HCT116 (cell line): ENCODE results near the gene ADAM23. TPM values are rescaled to one million over a fixed set of nuclear protein-coding genes. Genes with fewer than 3 reads are reported as not detected.

Source experiments
- ATAC-seq: fragments of 200-7000 bp; cut with Tn5 transposase; 2 replicates; pipeline ENCODE4 v1.9.1; 2020; ENCODE audit warnings: mild to moderate bottlenecking, moderate library complexity
- BruUV-seq: library from RNA; stranded (reverse); fragments of 400-500 nt; replicated peaks from 2 replicates; lab custom pipeline; 2021; lab: Mats Ljungman, UMichigan
- CTCF ChIA-PET: fragments of 300-600 bp; sonication (Branson Sonifier 250); formaldehyde crosslinking; loops from one replicate; lab custom pipeline; 2021; ENCODE audit warnings: antibody characterized with exemption; lab: Charles Lee
- POLR2A ChIA-PET: fragments of 300-600, 350-600 bp; sonication (Branson Sonifier 250); formaldehyde crosslinking; loops from one replicate; lab custom pipeline; 2021; ENCODE audit warnings: antibody characterized with exemption; lab: Charles Lee
- RAD21 ChIA-PET, 2 experiments: fragments of 300-600 bp; sonication (Branson Sonifier 250); formaldehyde crosslinking; loops; one replicate each; lab custom pipeline; 2023; ENCODE audit warnings: low total read pairs in 2 of 2; ENCODE audit not compliant: uncharacterized antibody in 2 of 2, unreplicated experiment in 2 of 2, low non-redundant PET in 1 of 2; lab: Charles Lee
- DNase-seq: peaks from one replicate; pipeline ENCODE4 v3.0.0-alpha.2; 2010; ENCODE audit warnings: low read depth, low spot score
- H2AFZ ChIP-seq: fragments of 200-600 bp; shearing (Covaris generic), sonication (generic); 2 replicates; pipeline ENCODE4 v1.6.1; 2017; ENCODE audit warnings: low read depth, mixed run types, mixed read lengths, antibody characterized with exemption, low read length; ENCODE audit not compliant: poor library complexity, severe bottlenecking
- H3K27ac ChIP-seq: 2 replicates; pipeline ENCODE4 v1.5.1; 2012; ENCODE audit warnings: low read depth, low read length
- H3K27me3 ChIP-seq: fragments of 200-600 bp; sonication (generic); 2 replicates; pipeline ENCODE4 v1.6.1; 2016; ENCODE audit warnings: mixed run types, low read length, mixed read lengths; ENCODE audit not compliant: insufficient read depth
- H3K36me3 ChIP-seq, 2 experiments: fragments of 200-500 bp in 1 of 2; fragments of 200-600 bp in 1 of 2; sonication (Bioruptor generic) in 1 of 2; sonication (generic) in 1 of 2; 2 replicates each; pipeline versions ENCODE4 v1.5.1 to v1.6.1; 2014 to 2016; ENCODE audit warnings: low read length in 2 of 2, inconsistent platforms in 1 of 2, mixed read lengths in 1 of 2, mixed run types in 1 of 2; ENCODE audit not compliant: insufficient read depth in 2 of 2, control insufficient read depth in 1 of 2
- H3K4me1 ChIP-seq, 2 experiments: fragments of 200-600 bp in 1 of 2; sonication (generic) in 1 of 2; 2 replicates each; pipeline versions ENCODE4 v1.5.1 to v1.6.1; 2012 to 2017; ENCODE audit warnings: low read length in 2 of 2, inconsistent platforms in 1 of 2, mild to moderate bottlenecking in 1 of 2, mixed read lengths in 1 of 2, mixed run types in 1 of 2, moderate library complexity in 1 of 2; ENCODE audit not compliant: insufficient read depth in 2 of 2, control insufficient read depth in 1 of 2
- H3K4me2 ChIP-seq: fragments of 200-600 bp; sonication (generic); 2 replicates; pipeline ENCODE4 v1.6.1; 2017; ENCODE audit warnings: mixed run types, low read length, mixed read lengths
- H3K4me3 ChIP-seq, 2 experiments: fragments of 200-600 bp in 1 of 2; sonication (generic) in 1 of 2; replicated peaks in 1 of 2; 2 replicates each; pipeline ENCODE4 v1.5.1; 2011 to 2016; ENCODE audit warnings: low read length in 2 of 2, control low read depth in 1 of 2, low read depth in 1 of 2, mild to moderate bottlenecking in 1 of 2, mixed read lengths in 1 of 2, mixed run types in 1 of 2
- H3K79me2 ChIP-seq: fragments of 200-600 bp; sonication (generic); 2 replicates; pipeline ENCODE4 v1.6.1; 2017; ENCODE audit warnings: mild to moderate bottlenecking, mixed run types, low read length, moderate library complexity, mixed read lengths; ENCODE audit not compliant: insufficient read depth
- H3K9ac ChIP-seq: fragments of 200-600 bp; sonication (generic); 2 replicates; pipeline ENCODE4 v1.6.1; 2016; ENCODE audit warnings: low read length, mixed read lengths
- H3K9me2 ChIP-seq: fragments of 200-600 bp; sonication (generic), shearing (Covaris generic); 2 replicates; pipeline ENCODE4 v1.6.1; 2017; ENCODE audit warnings: mixed run types, mild to moderate bottlenecking, moderate library complexity; ENCODE audit not compliant: insufficient read depth
- H3K9me3 ChIP-seq, 2 experiments: fragments of 200-500 bp in 1 of 2; fragments of 200-600 bp in 1 of 2; sonication (Bioruptor generic) in 1 of 2; sonication (generic) in 1 of 2; 2 replicates each; pipeline ENCODE4 v1.6.1; 2014 to 2017; ENCODE audit warnings: low read length in 2 of 2, mixed read lengths in 2 of 2, inconsistent platforms in 1 of 2, low read depth in 1 of 2, mild to moderate bottlenecking in 1 of 2, mixed run types in 1 of 2, moderate library complexity in 1 of 2; ENCODE audit not compliant: control insufficient read depth in 1 of 2, insufficient read depth in 1 of 2
- H4K20me1 ChIP-seq: fragments of 200-600 bp; sonication (generic), shearing (Covaris generic); 2 replicates; pipeline ENCODE4 v1.6.1; 2017; ENCODE audit warnings: mixed run types, mild to moderate bottlenecking, moderate library complexity; ENCODE audit not compliant: insufficient read depth
- CBX3 ChIP-seq: IDR thresholded peaks from 2 replicates; pipeline ENCODE4 v1.6.1; 2012; ENCODE audit warnings: low read depth
- CEBPB ChIP-seq: IDR thresholded peaks from 2 replicates; pipeline ENCODE4 v1.6.1; 2012; ENCODE audit warnings: low read depth
- CTCF ChIP-seq, 3 experiments: fragments of 200-600 bp in 1 of 3; sonication (generic) in 1 of 3; IDR thresholded peaks in 2 of 3; conservative IDR thresholded peaks in 1 of 3; 2 replicates each; pipeline ENCODE4 v1.5.1; 2012 to 2017; ENCODE audit warnings: low read depth in 2 of 3, low read length in 2 of 3, antibody characterized with exemption in 1 of 3, borderline replicate concordance in 1 of 3, control low read depth in 1 of 3, mild to moderate bottlenecking in 1 of 3, mixed read lengths in 1 of 3, mixed run types in 1 of 3, moderate library complexity in 1 of 3; ENCODE audit not compliant: insufficient read depth in 1 of 3
- EGR1 ChIP-seq: IDR thresholded peaks from 2 replicates; pipeline ENCODE4 v1.6.1; 2012; ENCODE audit warnings: low read depth
- ELF1 ChIP-seq: IDR thresholded peaks from 2 replicates; pipeline ENCODE4 v1.6.1; 2012; ENCODE audit warnings: low read depth, borderline replicate concordance
- EZH2phosphoT487 ChIP-seq: fragments of 200-600 bp; IDR thresholded peaks from 2 replicates; pipeline ENCODE4 v1.6.1; 2018; ENCODE audit warnings: antibody characterized with exemption, borderline replicate concordance
- FOSL1 ChIP-seq: IDR thresholded peaks from 2 replicates; pipeline ENCODE4 v1.6.1; 2012; ENCODE audit warnings: low read depth
- JUND ChIP-seq: IDR thresholded peaks from 2 replicates; pipeline ENCODE4 v1.6.1; 2012
- POLR2A ChIP-seq: IDR thresholded peaks from 2 replicates; pipeline ENCODE4 v1.7.0; 2011; ENCODE audit warnings: borderline replicate concordance; ENCODE audit not compliant: insufficient read depth, insufficient read length; ENCODE audit errors: extremely low read depth
- POLR2AphosphoS5 ChIP-seq: IDR thresholded peaks from 2 replicates; pipeline ENCODE4 v1.6.1; 2011; ENCODE audit warnings: mild to moderate bottlenecking, low read depth, low read length, moderate library complexity
- RAD21 ChIP-seq: IDR thresholded peaks from 2 replicates; pipeline ENCODE4 v1.6.1; 2012; ENCODE audit warnings: low read depth, mild to moderate bottlenecking
- SP1 ChIP-seq: IDR thresholded peaks from 2 replicates; pipeline ENCODE4 v1.6.1; 2012; ENCODE audit warnings: low read depth
- TCF7L2 ChIP-seq: IDR thresholded peaks from 2 replicates; pipeline ENCODE4 v1.7.0; 2011; ENCODE audit warnings: borderline replicate concordance, inconsistent platforms; ENCODE audit not compliant: insufficient read depth, insufficient read length; ENCODE audit errors: extremely low read depth
- YY1 ChIP-seq: IDR thresholded peaks from 2 replicates; pipeline ENCODE4 v1.6.1; 2011; ENCODE audit warnings: low read length, low read depth, moderate library complexity, mild to moderate bottlenecking; ENCODE audit not compliant: insufficient replicate concordance; ENCODE audit errors: extremely low read depth
- ZFX ChIP-seq: fragments of 450-650 bp; IDR thresholded peaks from 2 replicates; pipeline ENCODE4 v1.6.1; 2017
- ZNF274 ChIP-seq: fragments of 200-500 bp; sonication (Bioruptor generic); IDR thresholded peaks from 2 replicates; pipeline ENCODE4 v1.6.1; 2014; ENCODE audit warnings: mild to moderate bottlenecking, low read depth, low read length, inconsistent platforms
- intact Hi-C: fragments of 100-400 bp; cut with micrococcal nuclease; formaldehyde crosslinking; loops from 2 replicates; pipeline ENCODE4 v1.10.0; 2022
- total RNA-seq: library from RNA; stranded (reverse); gene quantifications from one replicate; pipeline ENCODE4 v1.2.1, GENCODE V29; 2021; ENCODE audit not compliant: unreplicated experiment
- TF ChIP-seq, protein P1 (sequence below): IDR thresholded peaks from 2 replicates; pipeline ENCODE4 v1.6.1; 2012; ENCODE audit warnings: low read depth
- TF ChIP-seq, protein P2 (sequence below): IDR thresholded peaks from 2 replicates; pipeline ENCODE4 v1.6.1; 2012
- TF ChIP-seq, protein P3 (sequence below): IDR thresholded peaks from 2 replicates; pipeline ENCODE4 v1.6.1; 2012

Gene ADAM23
- total RNA-seq, 1 experiment from 2014 or later, result 0.10 TPM

- Histone ChIP-seq H3K27ac (no peak overlapping the region), H4K20me1 (no peaks in the 10 kb centered on the region), H3K4me2 (no peak overlapping the region), H3K4me1 (no peaks in the 10 kb centered on the region), H2AFZ (no peak overlapping the region), H3K9me3 (no peaks in the 10 kb centered on the region), H3K79me2 (no peaks in the 10 kb centered on the region), H3K9me2 (no peaks in the 10 kb centered on the region), H3K4me3 (no peak overlapping the region), H3K36me3 (no peaks in the 10 kb centered on the region), H3K27me3 (no peaks in the 10 kb centered on the region), H3K9ac (no peak overlapping the region)
- TF ChIP-seq ZFX (no peak), TCF7L2 (no peak), RAD21 (no peak), CTCF (IDR thresholded peaks at IDR 0.05 in 2 of 3, conservative IDR thresholded peaks at IDR 0.05 in 1 of 3; ENCODE audit: borderline replicate concordance in 1 of 3, insufficient read depth in 1 of 3, low read depth in 2 of 3, low read length in 2 of 3) (no peak), YY1 (no peak), SP1 (no peak), ELF1 (no peak), ZNF274 (no peak), CEBPB (no peak), JUND (no peak), CBX3 (no peak), FOSL1 (no peak), EZH2phosphoT487 (no peak), POLR2A (no peak), EGR1 (no peak), POLR2AphosphoS5 (no peak)
- TF ChIP-seq, protein P1, sequence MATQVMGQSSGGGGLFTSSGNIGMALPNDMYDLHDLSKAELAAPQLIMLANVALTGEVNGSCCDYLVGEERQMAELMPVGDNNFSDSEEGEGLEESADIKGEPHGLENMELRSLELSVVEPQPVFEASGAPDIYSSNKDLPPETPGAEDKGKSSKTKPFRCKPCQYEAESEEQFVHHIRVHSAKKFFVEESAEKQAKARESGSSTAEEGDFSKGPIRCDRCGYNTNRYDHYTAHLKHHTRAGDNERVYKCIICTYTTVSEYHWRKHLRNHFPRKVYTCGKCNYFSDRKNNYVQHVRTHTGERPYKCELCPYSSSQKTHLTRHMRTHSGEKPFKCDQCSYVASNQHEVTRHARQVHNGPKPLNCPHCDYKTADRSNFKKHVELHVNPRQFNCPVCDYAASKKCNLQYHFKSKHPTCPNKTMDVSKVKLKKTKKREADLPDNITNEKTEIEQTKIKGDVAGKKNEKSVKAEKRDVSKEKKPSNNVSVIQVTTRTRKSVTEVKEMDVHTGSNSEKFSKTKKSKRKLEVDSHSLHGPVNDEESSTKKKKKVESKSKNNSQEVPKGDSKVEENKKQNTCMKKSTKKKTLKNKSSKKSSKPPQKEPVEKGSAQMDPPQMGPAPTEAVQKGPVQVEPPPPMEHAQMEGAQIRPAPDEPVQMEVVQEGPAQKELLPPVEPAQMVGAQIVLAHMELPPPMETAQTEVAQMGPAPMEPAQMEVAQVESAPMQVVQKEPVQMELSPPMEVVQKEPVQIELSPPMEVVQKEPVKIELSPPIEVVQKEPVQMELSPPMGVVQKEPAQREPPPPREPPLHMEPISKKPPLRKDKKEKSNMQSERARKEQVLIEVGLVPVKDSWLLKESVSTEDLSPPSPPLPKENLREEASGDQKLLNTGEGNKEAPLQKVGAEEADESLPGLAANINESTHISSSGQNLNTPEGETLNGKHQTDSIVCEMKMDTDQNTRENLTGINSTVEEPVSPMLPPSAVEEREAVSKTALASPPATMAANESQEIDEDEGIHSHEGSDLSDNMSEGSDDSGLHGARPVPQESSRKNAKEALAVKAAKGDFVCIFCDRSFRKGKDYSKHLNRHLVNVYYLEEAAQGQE, result no peak
- TF ChIP-seq, protein P2, sequence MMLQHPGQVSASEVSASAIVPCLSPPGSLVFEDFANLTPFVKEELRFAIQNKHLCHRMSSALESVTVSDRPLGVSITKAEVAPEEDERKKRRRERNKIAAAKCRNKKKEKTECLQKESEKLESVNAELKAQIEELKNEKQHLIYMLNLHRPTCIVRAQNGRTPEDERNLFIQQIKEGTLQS, result no peak
- TF ChIP-seq, protein P3, sequence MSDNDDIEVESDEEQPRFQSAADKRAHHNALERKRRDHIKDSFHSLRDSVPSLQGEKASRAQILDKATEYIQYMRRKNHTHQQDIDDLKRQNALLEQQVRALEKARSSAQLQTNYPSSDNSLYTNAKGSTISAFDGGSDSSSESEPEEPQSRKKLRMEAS, result no peak
- no TSS peak for BruUV-seq
- ChIA-PET RAD21 (no interaction called here), CTCF (no interaction called here), POLR2A (no interaction called here)
- DNase-seq, result no peak
- intact Hi-C loops, result no loop called here
- ATAC-seq, result no peak
Measured at GRCh38 chr2:206527153-206527552, 83.8 kb downstream of the ADAM23 start.
